ENCODE results near the gene PDZRN4.

GRCh38 chr12:41552588-41552987, 364.5 kb downstream of the PDZRN4 start:
- TF ChIP-seq CTCF (conservative IDR thresholded peaks at IDR 0.05; ENCODE audit: low read depth, low read length) (no peak), EZH2 (IDR thresholded peaks at IDR 0.05; ENCODE audit: borderline replicate concordance, low read depth, low read length, poor library complexity, severe bottlenecking) (no peak)
